ENCODE measurements around the gene SLC39A11. TPM values are rescaled to one million over a fixed set of nuclear protein-coding genes. Genes with fewer than 3 reads are reported as not detected.

Gene SLC39A11
- total RNA-seq, 1 donor from 2014 or later, result 26.0 TPM

- Mint-ChIP-seq H3K4me3 (no peak overlapping the region), H3K27ac (no peak overlapping the region), H3K9me3 (peaks cover 50% of the 10 kb centered on the region), H3K36me3 (peaks cover 28% of the 10 kb centered on the region), H3K27me3 (ENCODE audit: low read depth) (no peaks in the 10 kb centered on the region), H3K4me1 (no peaks in the 10 kb centered on the region)
- TF ChIP-seq CTCF (IDR thresholded peaks at IDR 0.05; ENCODE audit: unreplicated experiment), result no peak
- DNase-seq (ENCODE audit: low spot score in 2 of 2, unreplicated experiment in 2 of 2), result no peak
Measured at GRCh38 chr17:72878975-72879660, 213.4 kb downstream of the SLC39A11 start.

GRCh38 chr17:72877348-72877747 lies 215.1 kb downstream of the SLC39A11 start:
- Mint-ChIP-seq H3K4me1 (no peaks in the 10 kb centered on the region), H3K4me3 (no peak overlapping the region), H3K36me3 (peaks cover 26% of the 10 kb centered on the region), H3K9me3 (peaks cover 60% of the 10 kb centered on the region), H3K27ac (no peak overlapping the region), H3K27me3 (ENCODE audit: low read depth) (no peaks in the 10 kb centered on the region)
- DNase-seq (ENCODE audit: low spot score in 2 of 2, unreplicated experiment in 2 of 2), result no peak
- TF ChIP-seq CTCF (IDR thresholded peaks at IDR 0.05; ENCODE audit: unreplicated experiment), result no peak

- peaks cover 24% of the 10 kb centered on the region for H3K36me3 Mint-ChIP-seq
- H3K9me3 Mint-ChIP-seq, result peaks cover 60% of the 10 kb centered on the region
- TF ChIP-seq CTCF (IDR thresholded peaks at IDR 0.05; ENCODE audit: unreplicated experiment), result no peak
- H3K27me3 Mint-ChIP-seq (ENCODE audit: low read depth), result no peaks in the 10 kb centered on the region
- no peak for DNase-seq (ENCODE audit: low spot score in 2 of 2, unreplicated experiment in 2 of 2)
- H3K4me3 Mint-ChIP-seq, result no peak overlapping the region
- H3K27ac Mint-ChIP-seq, result no peak overlapping the region
- no peaks in the 10 kb centered on the region for H3K4me1 Mint-ChIP-seq
Measured at GRCh38 chr17:72876413-72876812, 216.1 kb downstream of the SLC39A11 start.

- Mint-ChIP-seq H3K9me3 (peaks cover 59% of the 10 kb centered on the region), H3K27me3 (ENCODE audit: low read depth) (no peaks in the 10 kb centered on the region), H3K4me3 (no peak overlapping the region), H3K4me1 (no peaks in the 10 kb centered on the region), H3K27ac (no peak overlapping the region), H3K36me3 (peaks cover 24% of the 10 kb centered on the region)
- TF ChIP-seq CTCF (IDR thresholded peaks at IDR 0.05; ENCODE audit: unreplicated experiment), result no peak
- DNase-seq (ENCODE audit: low spot score in 2 of 2, unreplicated experiment in 2 of 2), result no peak
Measured at GRCh38 chr17:72875361-72875760, 217.1 kb downstream of the SLC39A11 start.

- TF ChIP-seq CTCF (IDR thresholded peaks at IDR 0.05; ENCODE audit: unreplicated experiment), result no peak
- DNase-seq (ENCODE audit: low spot score in 2 of 2, unreplicated experiment in 2 of 2), result no peak
- no peak overlapping the region for H3K27ac Mint-ChIP-seq
- no peak overlapping the region for H3K4me3 Mint-ChIP-seq
- peaks cover 36% of the 10 kb centered on the region for H3K9me3 Mint-ChIP-seq
- H3K27me3 Mint-ChIP-seq (ENCODE audit: low read depth), result no peaks in the 10 kb centered on the region
- H3K36me3 Mint-ChIP-seq, result peaks cover 7% of the 10 kb centered on the region
- no peaks in the 10 kb centered on the region for H3K4me1 Mint-ChIP-seq
Measured at GRCh38 chr17:72872396-72872795, 220.1 kb downstream of the SLC39A11 start.
